ENCODE measurements around the gene PRPS1L1.

The PRPS1L1 gene

GRCh38 chr7:18013936-18014335, 13.7 kb downstream of the PRPS1L1 start:
- DNase-seq, result no peak

DNA sequence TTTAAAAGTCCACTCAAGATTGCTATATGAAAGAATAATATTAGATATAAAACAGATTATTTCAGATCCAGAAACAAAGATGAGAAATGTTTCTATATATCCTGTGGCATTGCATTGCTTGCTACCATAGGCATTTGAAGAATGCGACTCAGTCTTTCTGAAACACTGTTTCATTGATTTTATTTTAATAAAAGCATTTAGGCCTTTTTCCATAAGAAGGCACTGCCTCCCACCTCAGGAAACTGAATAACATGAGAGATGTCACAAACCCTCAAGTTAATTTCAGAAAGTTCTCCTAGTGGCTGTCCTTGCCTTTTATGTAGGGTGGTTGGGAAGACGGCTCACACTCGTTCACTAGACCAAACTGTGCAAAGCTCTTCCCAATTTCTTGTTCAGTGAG, 23.3 kb downstream of the PRPS1L1 start:
- DNase-seq, result no peak

DNA sequence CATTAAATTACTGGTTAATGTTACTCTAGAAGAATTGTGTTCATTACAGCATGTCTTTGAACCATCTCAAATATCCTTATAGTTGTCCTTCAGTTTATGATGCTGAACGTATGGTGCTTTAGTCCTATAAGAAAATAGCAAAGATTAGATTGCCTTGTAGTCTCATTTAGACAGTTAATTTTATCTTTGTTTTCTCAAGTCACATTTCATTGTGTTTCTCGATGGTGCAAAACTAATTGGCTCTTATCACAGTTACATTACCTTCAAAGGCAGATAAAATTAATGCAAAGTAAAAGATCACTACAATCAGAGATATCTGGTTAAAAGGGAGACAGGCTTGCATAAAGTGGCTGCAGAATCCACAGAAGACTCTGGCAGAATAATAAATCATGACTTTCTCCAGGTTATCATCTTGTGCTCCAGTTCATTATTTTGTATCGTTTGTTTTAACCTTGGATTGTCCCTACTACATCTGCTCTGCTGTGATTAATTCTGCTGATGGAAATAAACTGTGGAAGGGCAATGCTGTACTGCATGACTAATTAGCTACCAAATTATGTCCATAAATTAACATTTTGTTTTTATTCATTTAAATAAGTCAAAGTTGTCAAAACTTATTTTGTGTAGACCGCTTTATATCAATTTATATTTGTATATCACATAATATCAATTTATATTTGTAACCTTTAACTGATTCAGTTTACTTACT, 24.2 kb downstream of the PRPS1L1 start:
- no peak for DNase-seq

DNA sequence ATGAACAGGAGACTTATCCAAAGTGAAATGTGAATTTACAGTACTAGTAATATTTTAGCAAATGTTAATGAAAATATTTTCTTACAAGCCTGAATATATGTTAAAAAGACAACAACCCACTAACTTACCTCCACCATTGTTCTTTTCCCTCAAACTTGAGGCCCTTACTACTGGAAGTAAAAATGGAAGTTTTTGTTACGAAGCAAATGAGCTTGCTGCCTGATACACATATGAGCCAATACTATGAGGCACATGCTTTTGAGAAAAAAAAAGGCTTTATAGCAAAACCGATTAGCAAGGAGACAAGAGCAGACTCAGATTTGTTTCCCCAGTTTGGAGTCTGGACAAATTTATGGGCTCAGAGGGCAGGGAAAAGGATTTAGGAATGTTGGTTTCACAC, 29.0 kb downstream of the PRPS1L1 start:
- no peak for DNase-seq

DNA sequence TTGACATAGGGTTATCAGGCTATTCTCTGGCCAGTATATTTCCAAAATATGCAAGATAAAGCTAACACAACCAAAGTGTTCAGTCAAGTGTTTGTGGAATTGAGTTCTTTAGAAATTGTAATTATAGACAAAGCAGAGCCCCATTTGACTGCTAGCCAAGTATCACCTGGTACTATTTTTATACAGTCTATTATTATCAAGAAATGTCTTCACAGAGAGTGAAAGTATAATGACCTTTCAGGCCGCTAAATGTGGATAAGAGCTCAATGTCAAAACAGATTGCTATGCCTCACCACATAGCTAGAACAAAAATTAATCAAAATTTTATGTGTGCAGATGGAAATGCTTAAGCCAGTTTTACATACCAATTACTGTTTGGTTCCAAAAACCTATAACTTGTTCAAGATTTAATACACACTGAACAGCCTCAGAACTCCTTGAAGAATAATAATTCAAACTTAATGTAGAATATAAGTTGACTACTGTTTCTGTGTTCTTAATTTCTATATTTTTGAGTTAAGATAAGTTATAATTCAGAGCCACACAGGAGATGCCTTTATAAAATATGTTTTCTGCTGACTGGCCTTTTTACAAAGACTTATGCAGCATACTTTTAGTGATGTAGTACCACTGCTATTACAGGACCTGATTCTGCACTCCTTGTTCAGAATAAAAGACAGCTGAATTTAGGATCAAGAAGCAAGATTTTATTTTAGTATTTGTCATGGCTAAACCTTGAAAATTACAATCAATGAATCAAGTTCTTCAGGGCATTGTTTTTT, 31.0 kb downstream of the PRPS1L1 start:
- DNase-seq, result no peak

DNA sequence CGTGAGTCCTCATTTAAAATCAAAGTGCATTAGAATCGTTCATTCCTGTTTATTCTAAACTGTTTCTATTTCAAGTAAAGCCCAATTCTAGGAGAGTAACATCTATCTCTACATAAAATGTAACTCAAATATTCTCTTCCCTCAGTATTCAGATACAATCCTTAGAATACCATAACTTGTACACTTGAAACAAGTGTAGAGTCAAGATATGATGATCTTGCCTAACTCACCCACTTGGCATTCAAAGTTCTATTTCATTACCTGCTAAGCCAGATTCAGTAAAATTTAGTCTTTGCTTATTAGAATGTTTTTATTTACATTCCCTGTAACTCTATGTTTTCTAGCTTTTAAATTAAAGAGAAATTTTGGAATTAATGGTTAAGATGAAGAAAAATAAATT, 31.6 kb downstream of the PRPS1L1 start:
- no peak for DNase-seq

DNA sequence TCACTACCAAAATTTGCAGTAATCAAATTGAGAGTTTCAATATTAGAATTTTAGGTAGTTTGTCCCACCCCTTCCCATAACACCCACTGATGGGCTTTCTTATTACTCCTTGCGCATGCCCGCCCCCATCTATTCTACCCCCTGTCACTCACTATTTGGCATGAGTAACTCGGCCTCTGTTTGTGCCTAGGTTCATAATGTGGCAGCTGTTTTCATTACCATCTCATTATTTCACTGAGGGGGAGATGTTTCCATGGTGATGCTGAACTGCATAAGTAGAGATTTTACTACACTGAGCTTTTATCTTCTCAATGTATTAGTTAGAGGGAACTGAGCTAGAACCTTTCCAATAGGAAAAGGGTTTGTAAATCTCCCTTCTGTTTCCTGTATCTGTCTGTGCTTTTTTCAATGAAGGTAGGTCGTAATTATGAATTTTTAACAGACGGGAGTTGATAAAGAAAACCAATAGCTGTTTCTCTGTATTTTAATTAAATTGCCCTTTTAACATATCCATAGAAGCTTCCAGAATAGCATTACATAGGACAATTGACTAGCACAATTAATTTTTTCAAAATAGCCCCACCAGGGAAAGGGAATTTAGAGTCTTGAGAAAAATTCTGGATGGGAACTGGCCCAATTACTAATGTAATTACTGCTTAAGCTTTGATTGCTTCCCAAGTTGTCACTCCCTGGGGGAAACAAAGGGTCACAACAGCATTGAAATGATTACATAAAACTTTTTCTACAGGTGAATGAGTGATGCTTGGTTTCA, 33.4 kb downstream of the PRPS1L1 start:
- no peak for DNase-seq

DNA sequence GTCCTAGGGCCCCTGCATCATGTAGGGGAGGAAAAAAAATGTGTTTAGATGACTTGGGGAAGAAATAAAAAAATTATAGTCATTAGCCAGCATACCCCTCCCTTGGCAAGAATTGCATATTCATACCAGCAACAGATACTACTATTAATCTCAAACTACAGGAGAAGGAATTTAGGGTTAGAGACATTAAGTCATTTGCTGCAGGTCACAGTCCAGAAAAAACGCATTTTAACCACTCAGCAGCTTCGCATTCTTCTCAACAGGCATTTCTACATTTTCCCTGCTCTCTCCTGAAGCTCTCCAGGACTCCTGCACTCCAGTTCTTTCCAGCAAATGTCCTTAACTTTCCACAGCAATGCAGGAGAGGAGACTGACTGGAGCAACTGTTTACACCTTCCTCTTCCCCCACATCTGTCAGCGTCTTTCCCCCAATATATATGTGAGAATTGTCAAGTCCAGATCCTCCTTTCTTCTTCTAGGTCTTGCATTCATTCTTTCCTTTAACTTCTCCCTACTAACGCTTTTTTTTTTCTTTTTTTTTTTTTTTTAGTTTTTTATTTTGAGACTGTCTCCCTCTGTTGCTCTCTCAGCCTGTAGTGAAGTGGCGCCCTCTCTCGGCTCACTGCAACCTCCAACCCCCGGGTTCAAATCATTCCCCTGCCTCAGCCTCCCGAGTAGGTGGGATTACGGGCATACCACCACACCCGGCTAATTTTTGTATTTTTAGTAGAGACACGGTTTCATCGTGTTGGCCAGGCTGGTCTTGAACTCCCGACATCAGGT, 35.6 kb downstream of the PRPS1L1 start:
- no peak for DNase-seq

GRCh38 chr7:17990761-17991160, 36.9 kb downstream of the PRPS1L1 start:
- DNase-seq, result no peak

DNA sequence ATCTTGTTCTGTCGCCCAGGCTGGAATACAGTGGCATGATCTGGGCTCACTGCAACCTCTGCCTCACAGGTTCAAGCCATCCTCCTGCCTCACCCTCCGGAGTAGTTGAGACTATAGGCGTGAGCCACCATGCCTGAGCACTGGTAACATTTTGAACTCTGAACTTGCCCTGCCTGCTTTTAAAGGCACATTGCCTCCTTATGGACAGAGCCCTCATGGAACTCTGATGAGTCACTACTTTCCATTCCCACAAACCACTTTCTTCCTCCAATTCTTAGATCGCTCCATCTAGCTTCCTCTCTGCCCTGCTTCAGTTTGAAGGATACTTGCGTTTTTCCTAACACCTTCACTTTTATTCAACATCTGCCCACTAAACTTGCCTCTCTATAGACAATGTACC, 38.1 kb downstream of the PRPS1L1 start:
- DNase-seq, result no peak

- DNase-seq, result no peak
Measured at GRCh38 chr7:17988858-17989257, 38.8 kb downstream of the PRPS1L1 start.

GRCh38 chr7:17988141-17988540, 39.5 kb downstream of the PRPS1L1 start:
- DNase-seq, result no peak

DNA sequence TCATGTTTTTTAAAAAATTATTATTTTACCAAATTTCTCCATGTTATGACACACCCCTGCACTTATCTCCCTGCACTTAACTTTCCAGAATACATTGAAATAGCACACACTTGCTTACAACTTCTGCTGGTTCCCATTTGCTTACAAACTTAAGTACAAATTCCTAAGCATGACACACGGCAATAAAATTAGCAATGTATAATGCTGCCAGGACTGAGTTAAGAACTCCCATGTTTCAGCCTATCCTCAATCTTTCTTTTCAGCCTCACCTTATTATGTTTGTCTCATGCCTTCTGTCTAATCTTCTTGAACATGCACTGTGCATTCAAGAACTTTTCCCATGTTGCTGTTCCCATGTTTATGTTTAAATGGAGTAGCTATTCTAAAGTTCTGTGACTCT, 40.8 kb downstream of the PRPS1L1 start:
- DNase-seq, result no peak

GRCh38 chr7:17985473-17986239, 42.0 kb downstream of the PRPS1L1 start:
- DNase-seq, result no peak

DNA sequence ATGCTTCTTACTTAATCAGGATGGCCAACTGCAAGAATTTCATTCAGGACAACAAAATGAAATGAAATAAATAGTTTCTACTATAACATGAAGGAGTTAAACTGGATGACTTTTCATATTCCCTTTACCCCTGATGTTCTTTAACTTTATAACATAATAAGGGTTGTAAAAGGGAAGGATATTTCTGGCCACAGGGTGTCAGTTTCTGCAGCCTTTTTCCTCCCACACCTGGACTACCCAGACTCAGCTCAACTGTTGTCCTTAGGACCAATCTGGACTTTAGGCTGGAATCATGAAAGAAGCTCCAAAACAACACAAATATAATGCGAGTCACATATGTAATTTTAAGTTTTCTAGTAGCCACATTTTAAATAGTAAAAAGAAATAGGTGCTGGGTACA, 43.4 kb downstream of the PRPS1L1 start:
- DNase-seq, result no peak

DNA sequence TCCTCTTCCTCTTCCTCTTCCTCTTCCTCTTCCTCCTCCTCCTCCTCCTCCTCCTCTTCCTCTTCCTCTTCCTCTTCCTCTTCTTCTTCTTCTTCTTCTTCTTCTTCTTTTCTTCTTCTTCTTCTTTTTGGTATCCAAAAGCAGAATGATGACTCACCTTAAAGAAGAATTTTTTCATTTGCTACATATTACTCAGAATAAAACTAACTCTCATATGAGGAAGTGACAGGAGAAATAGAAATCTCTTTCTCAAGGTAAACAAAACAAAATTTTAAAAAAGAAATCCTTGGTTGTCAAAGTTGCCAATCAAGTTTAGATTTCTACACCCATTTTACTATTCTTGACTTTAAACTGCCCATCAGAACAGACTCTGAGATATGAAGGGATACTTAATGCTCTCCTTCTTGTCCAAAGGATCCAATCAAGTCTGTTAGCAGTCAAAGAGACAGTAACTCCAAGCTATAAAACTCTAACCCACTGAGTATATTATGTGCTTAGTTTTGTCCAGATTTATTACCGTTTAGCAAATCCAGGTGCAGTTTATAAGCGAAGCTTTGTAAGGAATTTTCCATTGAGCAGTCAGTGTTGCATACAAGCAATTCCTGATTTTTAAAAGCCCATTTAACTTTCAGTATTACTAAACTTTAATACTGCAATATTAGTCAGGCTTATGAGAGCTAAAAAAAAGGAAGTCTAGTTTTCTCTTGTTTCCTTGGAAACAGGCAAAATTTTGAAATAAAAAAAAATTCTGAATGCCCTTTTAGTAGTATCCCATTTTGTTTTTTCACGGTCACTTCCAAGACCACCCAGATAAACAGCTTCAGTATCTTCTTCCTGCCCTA, 44.2 kb downstream of the PRPS1L1 start:
- DNase-seq, result no peak

GRCh38 chr7:17976952-17977351, 50.7 kb downstream of the PRPS1L1 start:
- no peak for DNase-seq
